ENCODE measurements around the gene LTA4H.

The LTA4H gene

GRCh38 chr12:95959107-95959506, 76.3 kb downstream of the LTA4H start:
- DNase-seq (ENCODE audit: low read depth in 2 of 2): no peak

DNA sequence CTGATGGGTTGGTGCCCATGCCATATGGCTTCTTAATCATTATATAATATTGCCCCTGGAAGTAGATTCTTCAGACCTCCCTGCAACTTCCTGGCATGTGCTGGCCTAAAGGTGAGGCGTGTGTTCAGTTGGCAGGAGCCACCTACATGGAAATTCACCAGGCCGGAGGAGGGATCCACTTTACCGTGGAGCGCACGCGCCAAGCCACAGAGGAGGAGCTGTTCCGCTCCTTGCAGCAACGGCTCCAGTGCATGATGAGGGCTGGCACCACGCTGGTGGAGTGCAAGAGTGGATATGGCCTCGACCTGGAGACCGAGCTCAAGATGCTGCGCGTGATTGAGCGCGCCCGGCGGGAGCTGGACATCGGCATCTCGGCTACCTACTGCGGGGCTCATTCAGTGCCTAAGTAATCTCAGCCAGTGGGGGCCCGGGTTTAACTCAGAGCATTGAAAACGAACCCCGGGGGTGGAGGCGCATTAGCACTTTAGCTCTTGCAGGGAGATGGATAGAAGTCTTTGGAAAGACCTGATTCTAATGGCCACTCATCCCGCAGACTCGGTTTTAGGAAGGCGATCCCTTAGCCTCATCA, 78.7 kb downstream of the LTA4H start:
- DNase-seq (ENCODE audit: low read depth in 2 of 2): no peak

DNA sequence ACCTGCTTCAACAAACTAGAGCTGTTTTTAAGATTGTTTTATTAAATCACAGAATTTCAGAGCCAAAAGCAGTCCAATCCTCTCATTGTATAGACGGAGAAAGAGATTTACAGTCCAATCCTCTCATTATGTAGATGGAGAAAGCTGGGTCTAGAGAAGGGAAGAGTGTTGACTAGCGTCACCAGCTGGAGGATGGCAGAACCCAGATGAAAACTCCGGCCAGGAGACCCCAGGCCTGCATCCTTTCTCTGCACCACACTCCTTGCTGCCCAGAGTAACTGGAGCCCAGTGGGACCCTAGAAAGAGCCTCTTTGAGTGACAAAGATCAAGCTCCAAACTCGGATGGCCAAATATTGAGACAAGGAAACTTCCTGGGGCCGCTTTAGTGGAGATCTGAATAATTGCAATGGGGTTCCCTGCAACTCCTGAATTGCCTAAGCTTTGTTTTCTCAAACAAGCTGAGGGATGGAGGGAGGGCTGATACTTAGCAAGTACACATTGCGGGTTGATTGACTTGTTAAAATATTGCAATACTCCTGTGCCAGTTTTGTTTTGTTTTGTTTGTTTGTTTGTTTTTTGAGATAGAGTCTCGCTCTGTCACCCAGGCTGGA, 79.7 kb downstream of the LTA4H start:
- DNase-seq (ENCODE audit: low read depth in 2 of 2): no peak

DNA sequence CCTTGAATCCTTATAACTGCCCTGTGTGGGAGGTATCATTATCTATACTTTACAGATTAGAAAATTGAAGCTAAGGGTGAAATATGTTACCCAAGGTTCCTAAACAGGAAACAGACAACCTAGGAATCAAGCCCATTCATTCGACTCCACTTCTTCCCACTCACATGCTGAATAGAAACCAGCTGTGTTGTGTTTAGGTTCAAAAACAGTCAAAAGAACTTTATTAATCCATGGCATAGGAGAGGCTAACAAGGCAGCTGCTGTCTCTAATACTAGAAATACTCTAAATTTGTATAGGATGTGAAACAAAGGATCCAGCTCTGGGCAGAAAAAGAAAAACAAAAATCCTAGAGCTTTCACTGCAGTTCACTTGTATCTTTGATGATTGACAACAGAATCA, 82.4 kb downstream of the LTA4H start:
- DNase-seq (ENCODE audit: low read depth in 2 of 2): no peak

- DNase-seq (ENCODE audit: low read depth in 2 of 2): no peak
Measured at GRCh38 chr12:95951515-95951914, 83.9 kb downstream of the LTA4H start.

Data from stimulated activated CD8-positive, alpha-beta memory T cell treated with anti-CD3 and anti-CD28 coated beads, Interleukin-15, amount 100 ng/mL, for 4 hours (primary cell).